Stimulated activated CD4-positive, alpha-beta T cell treated with anti-CD3 and anti-CD28 coated beads, Interleukin-15, amount 100 ng/mL, for 24 hours (primary cell): ENCODE measurements around the gene ZNF174.

Source experiments
- DNase-seq: peaks from one replicate; pipeline ENCODE4 v3.0.0-alpha.2; 2020

Gene ZNF174

GRCh38 chr16:3443108-3444031, 42.4 kb downstream of the ZNF174 start, which contains the start of the genes NAA60 and ZNF597:
TSS of gene NAA60 (plus strand) at chr16:3443680. CDS start at chr16:3476228, 32,548 bp downstream.
TSS of gene ZNF597 (minus strand) at chr16:3443504. CDS start at chr16:3443153, 351 bp downstream.
- peak; percentile 85 for DNase-seq

DNA sequence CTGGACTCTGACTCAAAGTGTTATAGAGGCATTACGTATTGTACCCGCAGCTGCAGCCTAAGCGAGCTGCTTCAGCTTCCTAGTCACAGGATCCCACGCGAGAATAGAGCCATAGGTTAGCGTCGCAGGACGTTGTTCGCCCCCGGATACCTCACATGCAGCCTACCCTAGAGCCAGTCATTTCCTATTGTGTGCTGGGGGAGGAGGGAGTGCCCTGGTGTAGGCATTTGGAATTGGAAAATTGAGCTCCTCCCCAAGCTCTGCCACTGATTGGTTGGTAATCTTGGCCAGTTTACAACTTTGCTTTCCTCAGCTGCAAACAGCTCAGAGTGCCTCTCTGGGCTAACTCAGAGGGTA, 43.0 kb downstream of the ZNF174 start:
- DNase-seq, result peak; percentile 41

DNA sequence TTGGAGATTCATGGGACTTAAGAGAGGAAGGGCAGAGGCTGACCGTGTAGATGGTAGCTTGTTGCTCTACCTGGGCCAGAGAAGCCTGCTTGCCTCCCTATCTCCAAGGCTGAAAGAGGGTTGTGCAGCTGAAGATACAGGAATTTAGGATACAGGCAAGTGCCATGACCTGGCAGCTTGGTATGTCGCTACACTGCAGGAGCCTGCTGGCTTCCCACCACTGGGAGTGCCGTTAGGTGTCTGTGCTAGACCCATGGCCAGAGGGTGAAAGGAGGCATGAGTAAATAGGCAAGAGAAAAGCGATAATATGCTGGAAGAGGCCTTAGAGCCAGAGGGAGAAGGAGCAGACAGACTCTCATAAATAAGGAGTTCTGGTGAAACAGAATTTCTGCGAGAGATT, 53.1 kb downstream of the ZNF174 start:
- no peak for DNase-seq

DNA sequence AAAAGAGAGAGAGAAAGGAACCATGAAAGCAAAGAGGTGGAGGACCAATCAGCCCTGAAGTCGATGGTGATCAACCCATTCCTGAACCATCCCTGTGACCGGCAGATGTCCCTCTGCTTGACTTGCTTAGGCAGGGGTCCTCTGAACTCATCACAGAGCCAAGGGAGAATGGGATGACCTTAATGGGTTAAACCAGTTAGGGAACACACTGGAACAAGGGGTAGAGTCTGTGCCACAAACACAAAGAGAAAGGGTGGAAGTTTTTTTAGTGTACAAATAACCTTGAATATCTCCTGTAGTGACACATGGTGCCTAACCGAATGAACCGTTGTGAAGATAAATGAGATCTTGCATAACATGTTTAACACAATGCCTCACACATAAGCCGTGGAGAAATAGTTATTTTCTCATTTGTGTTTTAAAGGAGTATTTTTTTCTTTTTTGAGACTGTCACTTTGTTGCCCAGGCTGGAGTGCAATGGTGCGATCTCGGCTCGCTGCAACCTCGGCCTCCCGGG, 53.7 kb downstream of the ZNF174 start:
- DNase-seq, result no peak

GRCh38 chr16:3457434-3458252, 56.6 kb downstream of the ZNF174 start:
- DNase-seq, result peak; percentile 92

- no peak for DNase-seq
Measured at GRCh38 chr16:3458278-3458851, 57.4 kb downstream of the ZNF174 start.

- DNase-seq, result no peak
Measured at GRCh38 chr16:3458852-3459361, 57.9 kb downstream of the ZNF174 start.
